ENCODE results near the gene KIF23.

GRCh38 chr15:69497667-69498066 is 83.5 kb downstream of the KIF23 start:
- TF ChIP-seq CTCF (conservative IDR thresholded peaks at IDR 0.05; ENCODE audit: low read length) (no peak), EZH2phosphoT487 (IDR thresholded peaks at IDR 0.05; ENCODE audit: borderline replicate concordance, low read depth, low read length) (no peak)
